Osteocyte (in vitro differentiated cells): ENCODE data around the gene PLA2G5. TPM values are rescaled to one million over a fixed set of nuclear protein-coding genes. Genes with fewer than 3 reads are reported as not detected.

ENCODE experiments used
- DNase-seq: peaks from one replicate; pipeline ENCODE4 v3.0.0; 2021; ENCODE audit warnings: mixed read lengths; ENCODE audit not compliant: unreplicated experiment; ENCODE audit errors: extremely low spot score
- H3K27ac Mint-ChIP-seq: one replicate; pipeline ENCODE4 v1.8.0; 2021; ENCODE audit warnings: mild to moderate bottlenecking, mixed read lengths; ENCODE audit not compliant: unreplicated experiment
- H3K27me3 Mint-ChIP-seq: one replicate; pipeline ENCODE4 v1.8.0; 2021; ENCODE audit warnings: mixed read lengths; ENCODE audit not compliant: unreplicated experiment
- H3K36me3 Mint-ChIP-seq: one replicate; pipeline ENCODE4 v1.8.0; 2021; ENCODE audit warnings: mixed read lengths; ENCODE audit not compliant: unreplicated experiment
- H3K4me1 Mint-ChIP-seq: one replicate; pipeline ENCODE4 v1.8.0; 2021; ENCODE audit warnings: mixed read lengths; ENCODE audit not compliant: unreplicated experiment
- H3K4me3 Mint-ChIP-seq: one replicate; pipeline ENCODE4 v1.8.0; 2021; ENCODE audit warnings: mild to moderate bottlenecking, moderate library complexity, mixed read lengths; ENCODE audit not compliant: unreplicated experiment
- H3K9me3 Mint-ChIP-seq: one replicate; pipeline ENCODE4 v1.8.0; 2021; ENCODE audit warnings: mixed read lengths; ENCODE audit not compliant: unreplicated experiment
- CTCF ChIP-seq: fragments of 200-600 bp; sonication (generic); IDR thresholded peaks from 2 replicates; pipeline ENCODE4 v1.5.0; 2021; ENCODE audit warnings: antibody characterized with exemption, mild to moderate bottlenecking, moderate library complexity
- total RNA-seq: library from RNA; stranded (reverse); gene quantifications from 2 replicates; pipeline ENCODE4 v1.2.1, GENCODE V29; 2021

The PLA2G5 gene
- total RNA-seq, 1 donor from 2014 or later: not detected

DNA sequence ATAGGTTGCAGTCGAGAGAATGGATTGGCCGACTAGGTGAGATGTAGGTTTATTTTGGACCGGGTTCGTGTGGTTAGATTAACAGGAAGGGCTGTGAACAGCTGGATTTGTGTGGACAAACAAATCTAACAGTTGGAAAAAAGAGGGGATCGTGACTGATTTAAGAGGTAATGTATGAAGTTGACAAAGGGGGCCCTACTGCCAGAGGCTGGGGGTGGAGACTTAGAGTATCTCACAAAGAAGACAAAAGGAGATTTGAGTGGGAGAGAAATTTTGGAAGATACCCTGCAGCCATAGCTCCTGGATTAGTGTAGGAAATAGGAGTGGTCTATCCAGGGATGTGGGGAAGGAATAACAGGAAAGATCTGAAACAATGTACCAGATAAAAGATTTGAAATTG is 38.8 kb upstream of the PLA2G5 start:
- Mint-ChIP-seq H3K9me3 (peaks cover 14% of the 10 kb centered on the region), H3K4me3 (no peak overlapping the region), H3K27ac (no peak overlapping the region), H3K36me3 (no peaks in the 10 kb centered on the region), H3K4me1 (no peaks in the 10 kb centered on the region), H3K27me3 (peaks cover 13% of the 10 kb centered on the region)
- DNase-seq: no peak
- TF ChIP-seq CTCF: no peak

DNA sequence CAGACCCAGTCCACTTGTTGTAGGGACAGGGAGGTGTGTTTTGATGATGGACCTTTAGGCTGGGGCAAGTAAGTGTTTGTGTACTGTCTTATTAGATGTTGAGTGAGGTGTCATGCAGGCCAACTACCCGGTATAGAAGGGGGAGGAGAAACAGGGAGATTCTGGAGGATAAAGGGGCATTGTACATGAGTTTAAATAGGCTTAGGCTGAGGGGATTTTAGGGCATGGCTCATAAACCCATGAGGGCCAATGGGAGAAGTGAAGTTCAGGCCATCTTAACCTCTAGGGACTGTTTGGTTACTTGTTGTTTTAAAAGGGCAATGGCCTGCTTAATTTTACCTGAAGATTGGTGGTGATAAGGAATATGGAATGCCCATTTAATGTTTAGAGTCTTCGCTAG is 38.2 kb upstream of the PLA2G5 start:
- H3K4me1 Mint-ChIP-seq: no peaks in the 10 kb centered on the region
- DNase-seq: no peak

DNA sequence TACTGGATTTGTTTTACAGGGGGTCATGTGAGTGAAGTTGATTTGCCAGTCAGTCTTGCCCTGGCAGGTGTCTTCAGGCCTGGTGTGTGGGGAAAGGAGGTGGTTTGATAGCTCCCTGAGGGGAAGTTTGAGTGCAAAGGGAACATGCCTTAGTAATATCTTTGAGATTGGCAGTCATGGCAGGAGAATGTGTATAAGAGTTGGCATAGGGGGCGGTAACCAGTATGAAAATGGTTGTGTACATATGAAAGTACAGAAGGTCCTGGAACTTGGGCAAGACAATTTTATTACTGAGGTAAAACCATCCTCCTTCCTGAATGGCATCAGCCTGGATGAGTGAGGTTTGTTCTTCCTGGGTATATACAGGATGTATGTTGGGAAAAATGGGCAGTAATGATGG is 37.6 kb upstream of the PLA2G5 start:
- H3K4me3 Mint-ChIP-seq: no peak overlapping the region

More for the DNA sequence above, 38.2 kb upstream of the PLA2G5 start:
- H3K27me3 Mint-ChIP-seq: peaks cover 10% of the 10 kb centered on the region
- peaks cover 15% of the 10 kb centered on the region for H3K9me3 Mint-ChIP-seq
- no peak for TF ChIP-seq CTCF
- no peaks in the 10 kb centered on the region for H3K36me3 Mint-ChIP-seq
- no peak overlapping the region for H3K27ac Mint-ChIP-seq
- no peak overlapping the region for H3K4me3 Mint-ChIP-seq

GRCh38 chr1:20033420-20033819 is 36.6 kb upstream of the PLA2G5 start:
- Mint-ChIP-seq H3K4me3 (no peak overlapping the region), H3K4me1 (no peaks in the 10 kb centered on the region), H3K27me3 (peaks cover 8% of the 10 kb centered on the region), H3K9me3 (peaks cover 20% of the 10 kb centered on the region), H3K36me3 (no peaks in the 10 kb centered on the region), H3K27ac (no peak overlapping the region)
- DNase-seq: no peak
- TF ChIP-seq CTCF: no peak

More for the DNA sequence above, 37.6 kb upstream of the PLA2G5 start:
- H3K4me1 Mint-ChIP-seq: no peaks in the 10 kb centered on the region
- no peak for DNase-seq
- no peak for TF ChIP-seq CTCF
- no peaks in the 10 kb centered on the region for H3K36me3 Mint-ChIP-seq
- no peak overlapping the region for H3K27ac Mint-ChIP-seq
- H3K27me3 Mint-ChIP-seq: peaks cover 8% of the 10 kb centered on the region
- peaks cover 20% of the 10 kb centered on the region for H3K9me3 Mint-ChIP-seq

GRCh38 chr1:20035114-20035513 is 34.9 kb upstream of the PLA2G5 start:
- no peaks in the 10 kb centered on the region for H3K4me1 Mint-ChIP-seq
- no peak overlapping the region for H3K4me3 Mint-ChIP-seq
- DNase-seq: no peak
- TF ChIP-seq CTCF: no peak
- peaks cover 20% of the 10 kb centered on the region for H3K9me3 Mint-ChIP-seq
- H3K36me3 Mint-ChIP-seq: no peaks in the 10 kb centered on the region
- no peak overlapping the region for H3K27ac Mint-ChIP-seq
- H3K27me3 Mint-ChIP-seq: peaks cover 5% of the 10 kb centered on the region
